H1 (cell line): ENCODE measurements around the gene LCE6A. TPM values are rescaled to one million over a fixed set of nuclear protein-coding genes. Genes with fewer than 3 reads are reported as not detected.

ENCODE experiments used
- CHD1 ChIP-seq: IDR thresholded peaks from 2 replicates; pipeline ENCODE4 v1.6.1; 2012; ENCODE audit warnings: low read depth, low read length, improper control_type of control experiment
- CHD2 ChIP-seq: IDR thresholded peaks from 2 replicates; pipeline ENCODE4 v1.6.1; 2012; ENCODE audit warnings: low read length, improper control_type of control experiment
- EGR1 ChIP-seq: IDR thresholded peaks from 2 replicates; pipeline ENCODE4 v1.6.1; 2011; ENCODE audit warnings: low read depth, low read length, borderline replicate concordance
- KDM4A ChIP-seq: IDR thresholded peaks from one replicate; pipeline ENCODE4 v1.7.1; 2012; ENCODE audit warnings: low read depth, mild to moderate bottlenecking, moderate library complexity, low read length, inconsistent platforms; ENCODE audit not compliant: severe bottlenecking
- KDM5A ChIP-seq: fragments of 200-600 bp; IDR thresholded peaks from 2 replicates; pipeline ENCODE4 v1.7.1; 2012; ENCODE audit warnings: mild to moderate bottlenecking, low read length, inconsistent platforms, mixed read lengths
- POLR2A ChIP-seq, 2 experiments: IDR thresholded peaks; 1 replicate in 1 of 2; 2 replicates in 1 of 2; pipeline ENCODE4 v1.6.1; 2011; ENCODE audit warnings: low read depth in 2 of 2, low read length in 2 of 2, mild to moderate bottlenecking in 2 of 2; ENCODE audit errors: control extremely low read depth in 1 of 2
- RXRA ChIP-seq: IDR thresholded peaks from 2 replicates; pipeline ENCODE4 v1.6.1; 2011; ENCODE audit warnings: low read depth, mild to moderate bottlenecking, low read length, moderate library complexity; ENCODE audit not compliant: insufficient read depth
- polyA plus RNA-seq, 7 experiments: library from polyadenylated mRNA; depleted of rRNA in 3 of 7; stranded (reverse) in 5 of 7; unstranded in 2 of 7; fragments of >200 nt in 5 of 7; fragments of 200-250 nt in 2 of 7; gene quantifications; 1 replicate in 5 of 7; 2 replicates in 1 of 7; 4 replicates in 1 of 7; pipeline versions ENCODE4 v1.2.1 to v1.2.3, GENCODE V29; 2011 to 2013; ENCODE audit warnings: missing spikeins in 2 of 7, mixed read lengths in 2 of 7
- total RNA-seq: library from RNA; stranded (reverse); fragmentation: NEBNext Ultra II Directional; extraction: Animal tissue kit (Norgen Biotek cat#: 25700); gene quantifications from 2 replicates; pipeline ENCODE4 v1.2.1, GENCODE V29; 2021

Gene LCE6A
- total and polyA plus RNA-seq, 2 of the 8 experiments (the other 6 are each of a cell fraction or from before 2014, with no cell fraction given) = not detected

DNA sequence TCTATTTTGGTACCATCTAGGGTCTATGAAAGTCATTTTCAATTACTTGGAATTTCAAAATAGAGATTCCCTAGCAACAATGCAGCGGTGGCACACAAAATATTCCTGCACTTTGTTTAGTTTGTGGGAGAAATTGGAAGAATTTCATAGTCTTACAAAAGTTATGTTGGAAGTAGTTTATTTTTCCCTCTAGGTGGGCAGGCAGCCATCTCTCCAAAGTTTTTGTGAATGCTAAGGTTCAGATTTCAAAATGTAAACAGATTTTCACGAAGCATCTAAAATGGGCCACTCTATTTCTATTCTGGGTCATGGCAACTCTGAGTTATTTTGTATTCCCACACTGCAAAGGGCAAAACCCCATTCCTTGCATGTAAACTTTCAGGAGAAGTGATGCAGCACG is 43.4 kb downstream of the LCE6A start (continued):
- TF ChIP-seq RXRA = no peak
- TF ChIP-seq POLR2A (IDR thresholded peaks at IDR 0.05; ENCODE audit: control extremely low read depth in 1 of 2, low read depth in 2 of 2, low read length in 2 of 2) = no peak
- TF ChIP-seq KDM5A = no peak
- TF ChIP-seq CHD2 = no peak
- no peak for TF ChIP-seq EGR1
- TF ChIP-seq KDM4A = no peak
- no peak for TF ChIP-seq CHD1
